C1 segment of cervical spinal cord (tissue), 14 donors: ENCODE results near the gene GPC6.

Source experiments
- DNase-seq, 14 donors: peaks; one replicate each; lab custom pipeline; 2025; lab: John Stamatoyannopoulos, UW

GPC6 gene

DNA sequence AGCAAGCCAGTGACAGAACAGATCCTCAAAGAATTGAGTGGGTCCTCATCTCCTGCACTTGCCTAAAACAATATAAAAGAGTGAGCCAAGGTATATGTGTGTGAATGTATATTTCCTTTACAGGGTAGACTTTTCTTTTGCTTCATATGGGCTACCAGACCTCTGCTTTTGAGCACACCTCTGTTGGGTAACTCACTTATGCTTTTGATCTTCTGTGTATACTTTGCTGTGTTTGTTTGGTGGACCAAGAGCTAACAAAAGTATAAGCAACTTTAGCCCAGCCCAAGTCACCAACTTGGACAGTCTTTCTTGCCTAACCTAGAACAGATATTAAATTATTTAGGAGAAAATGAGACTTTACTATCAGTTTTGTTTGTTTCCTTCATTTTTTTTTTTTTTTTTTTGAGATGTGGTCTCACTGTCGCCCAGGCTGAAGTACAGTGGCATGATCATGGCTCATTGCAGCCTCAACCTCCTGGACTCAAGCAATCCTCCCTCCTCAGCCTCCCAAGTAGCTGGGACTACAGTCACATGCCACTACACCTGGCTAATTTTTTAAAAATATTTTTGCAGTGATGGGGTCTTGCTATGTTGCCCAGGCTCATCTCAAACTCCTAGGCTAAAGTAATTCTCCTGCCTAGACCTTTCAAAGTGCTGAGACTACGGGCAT lies 739.8 kb downstream of the GPC6 start:
- no peak for DNase-seq

DNA sequence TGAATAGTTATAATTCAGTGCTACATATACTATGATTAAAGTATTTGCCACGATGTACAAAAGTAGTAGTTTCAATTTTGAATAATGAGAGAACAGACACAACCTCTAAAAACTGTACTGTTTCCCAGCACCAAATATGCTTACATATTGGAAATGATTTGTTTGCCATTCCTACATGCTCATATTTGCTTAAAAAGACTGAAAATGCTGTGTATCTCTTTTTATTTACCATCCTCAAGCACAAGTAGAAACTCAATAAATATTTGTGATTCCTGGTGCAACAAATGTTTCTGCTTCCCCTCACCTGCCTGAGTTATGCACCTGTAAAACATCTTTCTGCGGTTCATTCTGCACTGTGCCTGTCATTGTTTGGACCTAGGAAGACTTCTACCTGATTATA lies 740.7 kb downstream of the GPC6 start:
- DNase-seq, result no peak

DNA sequence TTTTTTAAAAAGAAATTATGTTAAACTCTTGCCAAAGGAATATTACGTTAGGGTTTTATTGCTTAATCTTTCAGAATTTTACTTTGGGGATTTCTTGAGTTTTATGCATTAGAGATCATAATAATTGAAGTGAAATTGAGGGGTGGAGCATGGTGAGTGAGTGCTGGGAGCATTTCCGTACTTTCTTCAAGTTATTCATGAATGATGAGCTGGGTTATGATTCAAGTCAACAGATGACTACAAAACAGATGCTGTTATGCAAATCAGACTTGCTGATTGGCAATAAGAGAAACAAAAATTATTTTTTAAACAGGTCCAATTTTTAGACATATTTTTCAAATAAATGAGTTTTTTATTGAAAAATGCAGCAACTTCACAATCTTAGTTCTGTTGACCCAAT lies 748.6 kb downstream of the GPC6 start:
- DNase-seq, result no peak

DNA sequence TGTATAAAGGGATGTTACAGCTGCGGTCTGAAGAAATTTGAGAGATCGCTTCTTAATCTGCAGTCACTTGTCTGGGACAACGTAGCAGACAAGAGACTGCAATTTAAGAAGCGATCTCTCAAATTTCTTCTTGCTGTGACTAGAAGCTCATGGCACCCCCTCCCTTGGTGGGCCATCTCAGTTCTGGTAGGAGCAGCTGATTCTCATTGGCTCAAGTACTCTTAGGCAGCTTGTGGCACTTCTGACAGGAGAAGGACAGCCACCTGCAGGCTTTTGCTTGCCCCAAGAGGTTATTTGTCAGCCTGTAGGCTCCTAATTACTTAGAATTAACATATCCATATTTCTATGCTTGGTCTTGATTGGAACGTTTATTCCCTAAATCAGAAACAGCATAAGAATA lies 749.9 kb downstream of the GPC6 start:
- DNase-seq, result no peak

DNA sequence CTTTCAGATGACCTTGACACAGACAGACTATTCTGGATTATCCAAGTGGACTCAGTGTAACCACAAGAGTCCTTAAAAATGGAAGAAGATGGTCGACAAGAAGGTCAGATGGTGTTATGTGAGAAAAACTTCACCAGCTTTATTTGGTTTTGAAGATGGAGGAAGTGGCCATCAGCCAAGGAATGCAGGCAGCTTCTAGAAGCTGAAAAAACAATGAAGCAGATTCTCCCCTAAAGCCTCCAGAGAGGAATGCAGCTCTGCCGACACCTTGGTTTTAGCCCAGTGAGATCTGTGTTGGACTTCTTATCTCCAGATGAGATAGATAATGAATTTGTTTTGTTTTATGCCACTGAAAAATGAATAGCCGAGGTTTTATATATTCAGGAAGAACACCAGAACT lies 751.4 kb downstream of the GPC6 start:
- no peak for DNase-seq

DNA sequence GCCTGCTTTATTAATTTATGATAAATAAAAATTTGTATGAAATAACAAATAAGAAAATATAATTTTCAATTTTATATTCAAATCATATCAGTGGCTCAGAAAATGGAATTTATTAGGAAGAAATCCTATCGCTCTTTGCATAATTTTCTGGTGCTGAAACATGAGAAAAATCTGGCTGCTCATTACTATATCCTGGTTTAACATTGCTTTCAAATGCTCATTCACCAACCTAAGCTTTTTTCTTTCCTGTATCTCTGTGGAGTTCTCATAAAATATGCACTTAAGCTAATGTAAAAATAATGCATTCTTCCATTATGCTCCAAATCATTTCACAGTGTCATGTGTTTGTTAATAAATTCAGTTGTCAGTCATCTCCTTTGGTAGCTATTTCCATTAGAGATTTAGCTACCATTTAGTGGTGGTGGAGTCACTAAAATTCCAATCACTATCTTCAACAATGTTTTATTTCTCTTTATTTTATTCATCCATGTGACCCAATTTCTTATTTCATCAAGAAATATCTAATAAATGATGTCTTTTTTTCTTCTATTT lies 754.9 kb downstream of the GPC6 start:
- no peak for DNase-seq

DNA sequence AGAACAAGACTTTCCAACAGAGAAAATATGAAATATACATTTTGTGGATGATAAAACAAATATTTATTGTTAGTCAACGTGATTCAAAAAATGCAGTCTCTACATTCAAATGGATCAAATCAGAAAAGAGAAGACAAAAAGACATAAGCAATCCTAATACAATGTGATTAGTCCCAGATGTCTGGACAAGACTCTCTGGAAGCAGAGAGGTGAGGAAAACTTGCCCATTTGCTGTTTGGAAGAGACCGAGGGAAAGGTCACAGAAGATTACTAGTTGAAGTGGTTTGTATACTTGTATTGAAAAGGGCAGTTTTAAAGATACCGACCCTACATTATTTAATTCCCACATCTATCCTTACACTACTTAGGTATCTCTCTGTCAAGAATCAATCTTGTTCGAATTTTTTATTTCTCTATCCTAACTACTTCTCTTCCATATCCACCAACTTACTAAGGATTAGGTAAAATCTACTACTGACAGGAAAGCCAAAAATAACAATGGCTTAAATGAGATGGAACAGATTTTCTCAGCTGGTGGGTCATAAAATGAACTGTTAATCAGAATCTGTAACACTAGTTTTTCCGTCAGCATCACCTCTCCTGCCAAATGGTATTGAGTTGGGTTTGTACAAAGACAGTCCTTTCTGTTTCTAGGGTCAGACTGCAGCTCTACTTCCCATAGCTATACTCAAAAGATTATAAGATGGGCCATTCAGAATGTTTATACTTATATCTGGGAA lies 755.7 kb downstream of the GPC6 start:
- DNase-seq, result no peak

DNA sequence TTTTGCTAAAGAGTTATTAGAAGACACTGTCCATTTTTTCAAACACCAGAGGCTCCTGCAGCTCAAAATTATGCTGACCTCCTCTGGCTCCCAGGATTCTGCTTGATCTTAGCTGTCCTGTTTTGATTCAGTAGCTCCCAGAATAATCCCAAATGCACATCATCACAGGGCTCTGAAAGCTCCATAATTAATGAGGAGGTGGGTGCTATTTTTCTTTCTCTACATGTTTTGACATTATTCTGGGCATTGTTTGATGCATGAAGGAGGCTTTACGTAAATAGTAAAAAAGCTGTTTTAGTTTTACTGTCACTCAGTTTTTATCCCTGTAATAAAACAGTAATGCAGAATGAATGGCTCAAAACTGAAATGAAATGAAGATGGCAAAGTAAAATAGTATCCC lies 757.4 kb downstream of the GPC6 start:
- no peak for DNase-seq

DNA sequence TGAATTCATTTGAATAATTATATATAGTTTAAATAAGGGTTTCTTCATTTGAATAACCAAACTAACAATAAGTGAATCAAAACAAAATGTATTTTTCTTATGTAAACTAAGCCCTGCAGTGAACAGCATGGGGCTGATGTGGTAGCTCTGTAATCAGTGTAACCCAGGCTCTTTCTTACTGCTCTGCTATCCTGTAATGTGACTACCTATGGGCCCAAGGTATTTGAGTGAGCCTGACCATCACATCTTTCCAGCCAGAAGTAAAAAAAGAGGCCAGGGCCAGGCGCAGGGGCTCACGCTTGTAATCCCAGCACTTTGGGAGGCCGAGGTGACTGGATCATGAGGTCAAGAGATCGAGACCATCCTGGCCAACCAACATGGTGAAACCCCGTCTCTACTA lies 758.3 kb downstream of the GPC6 start:
- DNase-seq, result no peak

DNA sequence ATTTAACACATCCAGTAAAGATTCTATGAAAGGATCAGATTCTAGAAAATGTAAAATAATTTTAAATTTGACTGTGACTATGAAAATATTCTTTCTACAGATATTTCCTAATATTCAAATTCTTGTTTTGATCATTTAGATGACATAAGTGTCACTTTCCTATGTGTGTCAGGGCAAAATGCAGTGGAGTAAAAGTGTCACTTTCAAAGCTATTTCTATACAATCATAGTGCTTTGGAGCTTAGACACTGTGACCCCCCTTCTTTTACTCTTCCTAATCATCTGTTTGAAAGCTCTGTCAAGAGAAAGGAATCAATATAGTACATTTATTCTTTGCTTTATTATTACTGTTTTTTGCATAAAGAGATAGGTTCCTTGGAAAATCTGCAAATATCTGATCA lies 760.9 kb downstream of the GPC6 start:
- no peak for DNase-seq

DNA sequence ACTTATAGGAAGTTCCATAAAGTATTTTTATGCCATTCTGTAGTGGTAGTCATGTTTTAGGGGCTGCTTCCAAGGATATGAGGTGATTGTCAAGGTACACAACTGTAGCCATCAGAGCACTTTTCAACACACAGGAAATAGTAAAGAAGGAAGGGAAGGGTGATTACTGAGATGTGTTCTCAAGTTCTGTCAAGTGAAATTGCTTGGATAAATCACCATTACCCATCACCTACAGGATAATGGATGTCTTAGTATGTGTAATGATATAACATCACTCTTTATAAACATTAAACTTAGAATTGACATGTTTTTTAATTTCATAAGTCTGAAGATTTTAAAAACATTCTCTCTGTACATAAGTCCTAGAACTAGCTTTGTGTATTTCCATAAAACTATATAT lies 765.0 kb downstream of the GPC6 start:
- no peak for DNase-seq

DNA sequence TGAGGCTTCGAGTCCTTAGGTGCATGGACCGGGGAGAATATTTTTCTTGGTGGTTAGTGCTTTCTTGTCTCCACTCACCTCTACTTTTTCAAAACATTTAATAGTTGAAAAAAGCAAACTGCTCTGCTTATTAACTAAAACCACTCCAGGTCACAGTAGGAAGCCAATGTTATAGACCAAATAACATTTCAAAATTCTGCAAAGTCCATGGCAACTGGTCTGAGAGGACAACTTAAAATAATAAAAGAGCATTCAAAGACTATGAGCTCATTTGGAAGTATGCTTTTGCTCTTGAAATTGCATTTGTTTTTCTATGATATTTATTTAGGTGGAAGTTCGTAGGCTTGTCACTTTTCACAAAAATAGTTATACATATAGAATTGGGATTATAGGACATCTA lies 769.9 kb downstream of the GPC6 start:
- no peak for DNase-seq

DNA sequence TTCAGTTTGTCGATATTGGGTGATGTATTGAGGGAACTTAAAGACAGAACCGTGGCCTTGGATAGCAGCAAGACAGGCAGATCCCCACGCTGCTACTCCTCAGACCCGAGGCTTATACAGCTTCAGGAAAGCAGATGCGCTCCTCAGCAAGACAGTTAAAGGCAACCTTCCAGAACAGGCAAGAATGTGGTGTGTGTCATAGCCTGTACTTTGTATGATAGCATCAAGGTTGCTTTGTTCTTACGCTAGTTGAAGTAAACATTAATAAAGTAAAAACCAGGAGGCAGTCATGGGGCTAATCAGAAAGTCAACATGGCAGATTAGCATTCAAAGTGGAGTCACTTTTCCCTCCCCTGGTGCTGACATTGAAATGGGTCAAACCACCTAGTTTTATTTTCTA lies 779.7 kb downstream of the GPC6 start:
- no peak for DNase-seq

DNA sequence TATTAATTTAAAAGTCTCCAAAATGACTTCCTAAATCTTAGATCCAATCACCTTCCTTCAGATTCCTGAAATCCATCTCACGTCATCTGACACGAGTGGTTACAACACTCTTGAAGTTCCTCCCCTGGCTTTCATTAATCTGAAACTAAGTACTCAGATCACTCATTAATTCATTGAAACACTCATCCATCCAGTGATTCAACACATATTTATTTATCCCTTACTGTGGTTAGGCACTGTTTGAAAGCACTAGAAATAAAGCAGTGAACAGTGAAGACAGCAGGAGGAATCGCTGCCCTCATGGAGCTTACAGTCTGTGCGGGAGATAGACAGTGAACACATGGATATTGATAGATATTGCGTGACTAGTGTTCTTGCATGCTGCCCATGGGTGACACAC lies 780.5 kb downstream of the GPC6 start:
- no peak for DNase-seq

DNA sequence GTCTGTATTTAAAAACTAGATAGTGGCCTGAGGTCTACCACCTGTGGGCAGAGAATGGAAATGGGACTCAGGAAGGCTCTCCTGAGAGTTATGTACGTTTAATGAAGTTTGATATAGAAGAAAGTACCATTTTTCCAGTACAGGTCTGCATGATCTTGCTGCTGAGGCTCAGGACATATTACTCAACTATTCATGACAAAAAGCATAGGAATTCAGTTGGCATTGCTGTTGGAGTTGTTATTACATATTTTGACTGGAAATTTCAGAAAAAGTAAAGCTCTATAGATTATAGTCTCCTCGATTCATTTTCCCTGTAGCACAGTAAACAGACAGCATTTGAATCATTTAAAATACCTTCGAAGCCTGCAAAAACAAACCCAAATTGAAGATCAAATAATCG lies 783.1 kb downstream of the GPC6 start:
- no peak for DNase-seq

DNA sequence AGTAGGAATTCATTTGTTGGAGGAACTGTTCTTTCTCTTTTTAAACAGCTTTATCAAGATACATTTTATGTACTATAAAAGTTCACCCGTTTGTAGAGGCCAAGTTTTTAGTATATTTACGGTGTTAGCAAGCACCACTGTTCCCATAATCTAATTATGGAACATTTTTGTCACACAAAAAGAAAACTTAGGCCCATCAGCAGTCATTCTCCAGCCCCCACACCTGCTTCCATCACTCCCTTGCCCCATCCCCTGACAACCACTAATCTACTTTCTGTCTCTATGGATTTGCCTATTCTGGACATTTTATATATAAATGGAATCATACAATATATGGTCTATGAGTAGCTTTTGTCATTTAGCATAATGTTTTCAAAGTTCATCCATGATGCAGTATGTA lies 787.9 kb downstream of the GPC6 start:
- DNase-seq, result no peak

DNA sequence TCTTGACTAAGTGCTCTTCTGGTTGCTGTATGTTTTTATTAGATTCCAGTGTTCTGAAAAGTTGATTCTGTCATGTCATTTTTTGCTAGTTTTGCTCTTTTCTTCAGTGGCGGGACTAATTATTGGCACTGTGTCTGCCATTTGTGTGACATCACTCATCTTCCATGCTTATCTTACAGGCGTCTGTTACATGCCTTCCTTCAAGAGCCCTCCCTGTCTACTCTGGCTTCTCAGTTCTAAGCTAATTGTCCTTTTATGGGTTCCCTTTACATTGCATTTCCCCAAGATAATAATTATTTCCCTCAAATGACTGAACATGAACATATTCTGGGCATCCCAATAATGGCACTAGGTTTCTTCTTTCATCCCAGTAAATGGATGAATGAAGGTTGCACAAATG lies 793.8 kb downstream of the GPC6 start:
- DNase-seq, result no peak

DNA sequence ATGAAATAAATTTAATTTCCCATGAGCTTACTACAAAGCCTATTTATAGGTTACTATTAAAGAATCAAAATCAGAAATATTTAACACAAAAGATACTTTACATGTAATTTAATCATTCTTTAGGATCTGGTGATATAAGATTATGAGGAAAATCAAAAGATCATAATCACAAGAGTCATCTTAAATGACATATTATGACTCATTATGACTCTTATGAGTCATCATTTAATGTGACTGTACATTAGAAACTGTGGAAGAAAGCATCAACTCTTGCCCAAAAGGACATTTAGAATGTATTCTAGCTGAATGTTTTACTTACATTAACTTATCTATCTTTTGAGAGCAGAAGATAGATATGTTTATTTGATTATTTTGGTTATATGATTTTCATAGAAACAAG lies 794.2 kb downstream of the GPC6 start:
- DNase-seq, result no peak

DNA sequence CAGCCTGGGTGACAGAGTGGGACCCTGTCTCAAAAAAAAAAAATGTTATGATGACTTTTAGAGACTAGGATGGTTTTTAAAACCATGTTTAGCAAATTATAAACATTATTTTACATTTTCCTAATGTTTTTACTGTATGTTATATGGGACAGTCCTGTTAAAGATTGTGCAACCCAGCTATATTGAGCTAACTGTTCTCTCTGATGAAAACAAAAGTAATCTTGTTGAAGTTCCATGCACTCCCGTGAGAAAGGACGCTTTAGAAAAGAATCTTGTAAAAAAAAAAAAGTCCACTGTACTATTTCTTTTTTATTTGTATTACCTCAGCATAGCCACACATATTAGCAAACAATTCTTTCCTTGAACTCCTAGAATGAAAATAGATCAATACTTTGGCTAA lies 801.6 kb downstream of the GPC6 start:
- DNase-seq, result no peak

DNA sequence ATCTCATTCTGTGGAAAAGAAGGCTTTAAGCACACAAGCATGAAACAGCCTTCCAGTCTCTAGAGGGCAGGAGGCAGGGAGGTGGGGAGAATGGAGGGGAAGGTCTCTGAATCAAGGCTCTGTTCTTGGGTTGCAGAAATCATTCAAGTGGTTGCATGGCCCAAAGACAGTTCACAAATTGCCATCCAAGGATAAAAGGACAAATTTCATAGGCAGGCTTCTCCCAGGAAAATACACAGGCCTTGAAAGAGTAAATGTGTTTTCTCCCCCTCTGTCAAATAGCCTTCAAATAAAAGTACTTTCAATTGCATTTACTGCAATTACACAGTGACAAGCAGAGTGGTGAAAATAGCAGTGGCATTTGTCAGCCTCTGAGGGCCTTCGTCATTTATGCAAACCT lies 802.0 kb downstream of the GPC6 start:
- peak in 2 of 14 donors; percentile 1 to 13 for DNase-seq

DNA sequence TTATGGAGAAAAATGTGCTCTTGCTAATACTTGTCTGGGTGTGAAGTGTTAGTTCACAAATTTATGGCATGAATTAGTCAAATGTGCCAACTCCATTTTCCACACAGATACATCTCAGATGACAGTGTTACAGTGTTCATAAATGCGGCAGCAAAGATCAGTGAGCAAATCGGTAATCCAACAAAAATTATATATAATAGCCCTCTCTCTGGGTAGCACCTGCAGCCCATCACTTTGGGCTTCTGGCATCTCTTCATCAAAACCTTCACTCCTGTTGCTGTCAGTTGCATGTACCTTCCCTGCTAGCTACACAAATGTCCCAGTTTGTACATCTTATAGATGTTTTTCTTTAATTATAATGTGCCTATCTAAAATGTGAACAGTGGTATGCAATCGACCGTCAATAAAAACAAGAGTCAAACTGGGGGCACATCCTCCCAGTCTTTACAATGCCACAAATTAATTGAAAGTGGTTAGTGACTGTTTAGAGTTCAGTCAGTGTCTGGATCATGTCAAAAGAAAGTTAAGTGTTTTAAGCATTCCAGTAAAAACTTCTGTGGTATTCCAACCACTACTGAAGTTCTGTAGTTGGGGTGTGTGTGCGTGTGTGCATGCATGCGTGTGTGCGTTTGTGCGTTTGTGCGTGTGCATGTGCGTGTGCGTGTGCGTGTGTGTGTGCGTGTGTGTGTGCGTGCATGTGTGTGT lies 804.0 kb downstream of the GPC6 start:
- no peak for DNase-seq

DNA sequence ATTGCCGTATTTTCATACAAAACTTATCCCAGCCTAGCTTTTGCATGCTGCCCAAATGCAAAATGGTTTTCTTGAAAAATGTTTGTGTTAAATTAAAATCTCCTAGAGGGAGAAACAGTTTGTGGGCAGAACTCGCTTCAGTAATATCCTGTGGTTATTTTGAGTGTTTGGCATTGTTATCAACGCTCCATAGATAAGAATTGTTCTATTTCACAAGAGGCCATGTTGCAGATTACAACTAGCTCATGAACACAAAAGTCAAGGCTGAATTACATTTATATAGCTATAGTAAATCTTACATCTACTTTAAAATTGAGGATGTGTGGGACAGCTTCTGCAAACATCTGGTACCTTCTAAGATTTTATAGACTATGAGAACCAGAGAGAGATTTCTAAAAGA lies 805.0 kb downstream of the GPC6 start:
- DNase-seq, result no peak

DNA sequence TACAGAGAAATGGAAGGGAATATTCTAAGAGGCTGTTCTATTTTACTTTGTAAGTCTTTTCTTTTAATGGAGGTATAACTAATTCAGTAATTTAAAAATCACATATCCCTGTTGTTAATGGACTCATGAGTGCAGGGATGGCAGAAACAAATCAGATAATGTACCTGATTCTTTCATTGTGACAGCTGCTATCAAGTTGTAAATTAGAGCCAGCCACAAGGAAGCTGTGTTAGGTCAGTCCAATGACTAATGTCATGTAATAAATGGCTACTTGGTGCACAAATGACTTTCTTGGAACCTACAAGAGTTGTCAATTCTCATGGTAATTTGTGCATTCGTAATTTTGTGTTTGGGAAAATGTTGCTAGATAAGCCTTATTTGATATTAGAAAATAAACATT lies 806.5 kb downstream of the GPC6 start:
- no peak for DNase-seq
